Stimulated activated CD8-positive, alpha-beta memory T cell treated with anti-CD3 and anti-CD28 coated beads, Interleukin-15, amount 100 ng/mL, for 48 hours (primary cell): ENCODE measurements around the gene TOE1.
A peak's percentile ranks its signal among the peaks of the same experiment; 100 is the strongest.

Experiments
- DNase-seq, 2 donors: peaks; one replicate each; pipeline ENCODE4 v3.0.0-alpha.2; 2020; ENCODE audit warnings: low read depth in 2 of 2

TOE1 gene

DNA sequence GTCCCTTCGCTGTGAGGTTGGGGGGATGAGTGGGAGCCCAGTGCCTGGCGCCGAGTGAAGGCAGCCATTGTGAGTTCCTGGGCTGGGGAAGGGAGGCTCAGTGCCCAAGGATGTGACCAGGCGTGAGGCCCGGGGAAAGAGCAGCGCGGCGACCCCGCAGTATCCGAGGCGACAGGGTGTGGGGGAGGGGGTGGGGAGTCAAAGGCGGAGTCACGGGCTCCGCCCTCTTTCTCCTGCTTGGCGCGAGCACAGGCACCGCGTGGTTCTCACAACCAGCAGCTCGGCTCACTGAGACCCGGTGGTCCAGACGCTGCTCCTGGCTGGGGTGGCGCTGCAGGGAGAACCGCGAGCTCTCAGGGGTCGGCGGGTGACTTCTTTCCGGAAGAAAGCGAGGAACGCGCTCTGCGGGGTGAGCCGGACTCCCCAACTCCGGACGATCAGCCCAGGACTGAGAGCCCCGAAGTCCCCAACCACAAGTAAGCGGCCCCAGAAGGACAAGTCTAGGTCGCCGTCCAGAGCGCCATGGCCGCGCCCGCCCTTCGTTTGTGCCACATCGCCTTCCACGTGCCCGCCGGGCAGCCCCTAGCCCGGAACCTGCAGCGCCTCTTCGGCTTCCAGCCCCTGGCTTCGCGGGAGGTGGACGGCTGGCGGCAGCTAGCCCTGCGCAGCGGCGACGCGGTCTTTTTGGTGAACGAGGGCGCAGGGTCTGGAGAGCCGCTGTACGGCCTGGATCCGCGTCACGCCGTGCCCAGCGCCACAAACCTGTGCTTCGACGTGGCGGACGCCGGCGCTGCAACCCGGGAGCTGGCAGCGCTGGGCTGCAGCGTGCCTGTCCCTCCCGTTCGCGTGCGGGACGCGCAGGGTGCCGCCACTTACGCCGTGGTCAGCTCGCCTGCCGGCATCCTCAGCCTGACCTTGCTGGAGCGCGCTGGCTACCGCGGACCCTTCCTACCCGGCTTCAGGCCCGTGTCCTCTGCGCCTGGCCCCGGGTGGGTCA, 13.0 kb upstream of the TOE1 start, which contains the start of gene HPDL:
HPDL (plus strand) TSS at position 269 of the 997 bp plus-strand sequence; CDS start at position 523, 254 bp downstream.
- DNase-seq: peak; percentile 75 to 76

DNA sequence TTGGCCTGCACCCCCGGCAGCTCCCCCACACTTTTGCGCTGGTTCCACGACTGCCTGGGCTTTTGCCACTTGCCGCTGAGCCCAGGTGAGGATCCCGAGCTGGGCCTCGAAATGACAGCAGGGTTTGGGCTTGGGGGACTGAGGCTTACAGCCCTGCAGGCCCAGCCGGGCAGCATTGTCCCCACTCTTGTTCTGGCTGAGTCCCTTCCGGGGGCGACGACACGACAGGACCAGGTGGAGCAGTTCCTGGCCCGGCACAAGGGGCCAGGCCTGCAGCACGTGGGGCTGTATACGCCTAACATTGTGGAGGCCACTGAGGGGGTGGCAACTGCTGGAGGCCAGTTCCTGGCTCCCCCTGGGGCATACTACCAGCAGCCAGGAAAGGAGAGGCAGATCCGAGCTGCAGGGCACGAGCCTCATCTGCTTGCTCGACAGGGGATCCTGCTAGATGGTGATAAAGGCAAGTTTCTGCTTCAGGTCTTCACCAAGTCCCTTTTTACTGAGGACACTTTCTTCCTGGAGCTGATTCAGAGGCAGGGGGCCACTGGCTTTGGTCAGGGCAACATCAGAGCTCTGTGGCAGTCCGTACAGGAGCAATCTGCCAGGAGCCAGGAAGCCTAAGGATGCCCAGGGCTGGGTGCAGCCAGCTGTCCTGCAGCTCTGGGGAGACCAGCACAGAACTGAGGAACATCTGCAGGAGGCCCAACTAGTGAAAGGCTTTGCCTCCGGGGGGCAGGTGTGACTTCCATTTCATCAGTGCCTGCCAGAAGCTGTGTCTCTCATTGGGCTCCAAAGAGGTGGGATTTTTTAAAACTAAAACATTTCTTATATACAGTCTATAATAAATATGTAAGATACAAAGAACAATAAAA, 12.1 kb upstream of the TOE1 start:
- DNase-seq: no peak

DNA sequence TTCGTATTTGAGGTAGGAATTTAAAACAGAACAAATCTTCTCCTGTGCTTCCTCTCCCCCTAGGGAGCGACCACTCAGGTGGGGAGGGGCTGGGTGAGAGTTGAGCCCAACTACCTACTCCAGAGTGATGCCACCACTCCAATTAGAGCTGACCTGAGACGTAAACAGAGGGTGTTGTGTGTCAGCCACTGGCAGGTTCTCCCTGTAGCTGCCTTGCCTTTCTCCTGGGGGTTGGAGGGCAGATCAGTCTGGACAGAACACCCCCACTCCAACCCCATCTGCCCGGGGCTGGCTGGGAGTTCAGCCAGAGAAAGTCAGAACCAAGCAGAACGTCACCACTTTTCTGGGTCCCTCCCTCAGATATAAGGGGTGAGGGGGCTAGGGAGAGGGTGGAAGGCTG, 11.3 kb upstream of the TOE1 start:
- DNase-seq: no peak

DNA sequence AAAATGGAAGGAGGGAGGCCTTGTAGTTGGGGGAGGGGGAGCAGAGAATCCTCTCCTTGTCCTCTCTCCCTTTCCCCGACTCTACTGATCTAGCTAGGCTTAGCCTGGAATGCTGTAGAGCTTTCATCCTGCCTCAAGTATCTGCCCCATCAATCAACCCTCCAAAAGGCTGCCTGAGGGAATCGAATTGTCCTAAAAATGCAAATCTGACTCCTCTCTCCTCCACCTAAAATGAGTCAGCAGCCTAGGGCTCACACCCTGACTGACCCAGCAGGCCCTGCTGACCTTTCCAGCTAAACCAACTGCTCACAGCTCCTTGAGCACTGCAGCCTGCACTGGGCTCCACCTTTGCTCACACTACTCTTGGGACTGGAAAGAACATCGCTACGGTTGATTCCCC, 10.5 kb upstream of the TOE1 start:
- no peak for DNase-seq

DNA sequence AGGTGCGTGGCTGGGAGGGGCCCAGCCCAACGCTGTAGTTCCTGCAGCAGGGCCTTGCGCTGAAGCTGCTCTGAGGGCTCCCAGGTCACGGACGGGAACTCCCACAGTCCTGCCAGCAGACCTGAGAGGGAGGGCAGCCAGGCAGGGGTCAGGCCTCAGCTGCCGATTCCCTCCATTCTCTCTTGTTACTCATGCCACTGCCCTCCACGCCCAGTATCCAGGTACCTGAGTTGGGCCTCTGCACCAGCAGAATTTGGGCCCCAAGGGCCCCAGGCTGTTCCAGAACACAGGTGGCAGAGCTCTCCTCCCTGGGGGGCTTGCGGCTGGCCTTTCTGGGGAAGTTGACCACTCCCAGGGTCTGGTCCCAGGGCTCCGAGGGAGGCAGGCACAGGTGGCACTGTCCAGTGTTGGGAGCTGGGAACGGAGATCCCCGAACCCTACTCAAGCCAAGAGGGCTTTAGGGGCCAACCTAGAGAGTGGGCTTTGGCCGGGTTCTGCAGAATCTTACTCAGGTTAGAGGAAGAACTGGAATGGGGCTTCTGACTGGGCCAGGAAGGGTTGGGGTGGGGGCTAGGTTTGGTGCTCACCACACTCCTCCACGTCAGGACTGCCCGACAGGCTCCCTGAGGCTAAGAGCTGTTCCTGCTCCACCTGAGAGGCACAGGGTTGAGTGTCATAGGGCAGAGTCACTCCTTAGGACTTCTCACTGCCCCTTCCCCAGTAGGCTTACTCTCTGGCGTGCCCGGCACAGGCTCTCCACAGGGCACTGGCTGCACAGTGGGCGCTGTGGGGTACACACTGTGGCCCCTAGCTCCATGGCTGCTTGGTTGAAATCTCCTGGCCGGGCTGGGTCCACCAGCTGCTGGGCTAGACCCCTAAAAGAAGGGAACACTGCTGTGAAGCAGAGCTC, 8.3 kb upstream of the TOE1 start:
- DNase-seq: no peak

DNA sequence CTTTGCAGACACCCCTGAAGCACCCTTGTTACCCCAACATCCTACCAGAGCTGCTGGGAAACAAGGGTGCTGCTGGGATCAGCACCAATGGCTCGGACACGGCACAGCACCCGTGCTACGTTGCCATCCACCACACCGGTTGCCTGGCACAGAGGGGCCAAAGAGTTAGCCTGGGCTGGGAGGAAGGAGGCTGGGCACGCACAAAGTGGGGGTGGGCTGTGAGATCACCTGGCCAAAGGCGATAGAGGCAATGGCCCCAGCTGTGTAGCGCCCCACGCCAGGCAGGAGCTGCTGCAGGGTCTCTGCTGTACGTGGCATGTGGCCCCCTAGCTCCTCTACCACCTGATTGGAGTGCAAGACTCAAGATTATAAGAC, 7.6 kb upstream of the TOE1 start:
- no peak for DNase-seq

DNA sequence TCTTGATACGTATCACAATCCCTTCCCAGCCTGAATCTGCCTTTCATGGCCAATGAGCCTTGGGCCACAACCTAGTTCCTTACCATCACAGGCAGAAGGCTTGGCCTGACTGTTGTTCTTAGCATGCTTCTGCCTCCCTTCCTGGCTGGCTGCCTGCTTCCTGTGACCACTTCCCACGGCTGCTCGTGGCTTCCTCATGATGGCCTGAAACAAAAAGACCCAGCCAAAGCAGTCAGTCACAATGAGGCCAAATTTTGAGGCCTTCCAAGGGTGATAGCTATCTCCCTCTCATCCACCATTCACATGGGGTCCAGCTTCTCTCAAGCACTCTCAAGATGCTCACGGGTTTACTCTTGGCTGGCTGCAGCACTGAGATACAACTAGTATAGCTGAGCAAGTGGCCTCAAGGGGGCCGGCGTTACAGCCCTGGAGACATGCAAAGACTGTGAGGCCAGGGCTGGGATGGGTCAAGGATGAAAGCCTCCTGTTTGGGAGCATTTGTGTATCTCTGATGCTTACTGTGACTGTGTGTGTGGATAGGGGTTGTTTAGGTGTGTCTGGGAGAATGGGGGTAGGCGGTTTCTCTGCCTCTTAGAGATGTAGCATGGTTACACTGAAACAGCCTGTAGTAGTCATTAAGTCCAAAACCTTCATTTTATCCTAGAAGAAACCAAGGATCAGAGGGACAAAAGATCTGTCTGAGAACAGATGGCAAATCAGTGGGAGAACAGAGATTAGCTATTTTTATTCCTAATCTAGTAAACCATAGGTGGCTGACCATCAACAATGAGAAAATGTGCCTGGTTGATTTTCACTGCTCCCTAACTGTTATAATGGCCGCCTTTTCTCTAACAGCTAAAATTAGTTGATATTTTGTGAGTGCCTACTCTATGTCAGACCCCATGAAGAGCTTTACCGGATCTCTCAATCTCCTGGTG, 5.4 kb upstream of the TOE1 start:
- no peak for DNase-seq

DNA sequence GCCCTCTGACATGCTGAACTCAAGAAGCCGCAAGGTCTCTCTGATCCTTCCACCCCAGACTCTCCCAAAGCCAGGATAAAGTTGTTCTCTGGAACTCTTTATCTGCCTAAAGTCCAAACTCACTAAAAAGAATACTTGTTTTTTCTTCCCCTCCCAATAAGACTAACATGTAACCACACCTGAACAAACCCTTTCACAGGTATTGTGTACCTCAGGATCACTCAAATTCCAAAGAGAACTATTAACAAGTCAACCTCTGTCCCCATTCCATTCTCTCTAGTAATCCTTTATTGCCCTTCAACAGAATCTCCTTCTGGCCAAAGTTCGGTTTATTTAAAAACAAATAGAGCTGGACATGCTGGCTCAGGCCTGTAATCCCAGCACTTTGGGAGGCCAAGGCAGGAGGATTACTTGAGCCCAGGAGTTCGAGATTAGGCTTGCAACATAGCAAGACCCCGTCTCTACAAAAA, 4.1 kb upstream of the TOE1 start:
- DNase-seq: no peak

DNA sequence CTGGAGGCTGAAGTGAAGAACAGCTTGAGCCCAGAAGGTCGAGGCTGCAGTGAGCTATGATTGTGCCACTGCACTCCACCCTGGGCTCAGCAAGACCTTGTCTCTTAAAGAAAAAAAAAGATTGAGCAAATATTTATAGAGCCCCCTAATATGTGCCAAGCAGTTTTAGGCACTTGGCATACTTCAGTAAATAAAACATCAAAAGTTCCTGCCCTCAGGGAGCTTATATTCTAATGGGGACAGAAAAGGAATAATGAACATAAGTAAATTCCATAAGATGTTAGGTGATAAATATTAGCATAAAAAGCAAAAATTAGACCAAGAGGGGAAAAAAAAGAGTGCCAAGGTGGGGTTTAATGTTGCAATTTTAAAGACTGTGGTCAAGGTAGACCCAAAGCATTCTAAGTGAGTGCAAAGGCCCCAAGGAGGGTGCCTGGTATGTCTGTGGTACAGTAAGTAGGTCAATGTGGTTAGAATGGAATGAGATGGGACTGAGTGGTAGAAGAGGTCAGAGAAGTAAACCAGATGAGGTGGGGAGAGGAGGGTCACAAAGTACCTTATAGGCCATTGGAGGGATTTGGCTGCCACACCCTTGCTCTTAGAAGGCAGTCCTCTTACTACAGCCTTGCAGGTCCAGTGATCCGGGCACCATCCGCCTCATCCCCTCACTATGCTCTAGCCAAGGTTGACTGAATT, 2.2 kb upstream of the TOE1 start:
- DNase-seq: no peak

DNA sequence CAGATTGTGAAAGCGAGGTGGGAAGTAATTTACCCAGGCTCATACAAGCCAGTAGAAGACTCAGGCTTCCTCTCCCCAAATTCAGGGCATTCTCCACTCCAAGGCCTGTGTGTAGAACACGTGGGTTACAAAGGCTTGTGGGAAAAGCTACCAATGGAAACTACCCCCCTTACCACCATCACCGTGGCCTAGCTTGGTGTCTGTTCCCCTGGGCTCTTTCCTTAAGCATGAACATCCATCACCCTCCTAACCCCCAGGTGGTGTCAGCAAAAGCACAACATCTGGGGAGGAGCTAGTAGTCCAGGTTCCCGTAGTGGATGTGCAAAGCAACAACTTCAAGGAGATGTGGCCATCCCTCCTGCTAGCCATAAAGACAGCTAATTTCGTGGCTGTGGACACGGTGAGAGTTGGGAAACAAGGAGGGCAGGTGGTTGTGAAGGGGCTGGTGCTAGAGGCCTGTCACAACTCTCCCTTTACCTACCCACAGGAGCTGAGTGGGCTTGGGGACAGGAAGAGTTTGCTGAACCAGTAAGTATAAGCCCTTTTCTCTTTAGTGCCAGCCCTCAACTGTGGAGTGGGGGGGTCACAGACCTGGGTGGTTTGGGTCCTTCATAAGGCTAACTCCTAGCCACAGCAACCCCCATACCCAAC, 971 bp downstream of the TOE1 start:
- no peak for DNase-seq

DNA sequence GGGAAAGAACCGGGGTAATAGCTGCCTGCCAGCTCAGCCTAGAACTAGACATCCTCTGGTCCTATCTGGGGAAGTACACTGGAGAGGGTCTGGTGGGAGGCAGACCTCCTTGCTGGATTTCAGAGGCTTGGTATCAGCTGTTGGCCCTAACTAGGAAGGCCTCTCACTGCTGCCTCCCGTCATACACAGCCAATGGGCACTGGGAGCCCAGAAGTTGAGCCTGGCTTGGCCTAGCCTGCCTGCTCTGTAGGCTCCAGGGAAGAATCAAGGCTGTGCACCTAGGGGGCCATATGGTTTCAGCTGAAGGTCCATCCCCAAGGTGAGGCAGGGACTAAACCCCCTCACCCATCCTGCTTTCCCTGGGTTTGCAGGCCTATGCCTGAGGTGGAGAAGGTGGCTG, 4.5 kb downstream of the TOE1 start:
- no peak for DNase-seq

DNA sequence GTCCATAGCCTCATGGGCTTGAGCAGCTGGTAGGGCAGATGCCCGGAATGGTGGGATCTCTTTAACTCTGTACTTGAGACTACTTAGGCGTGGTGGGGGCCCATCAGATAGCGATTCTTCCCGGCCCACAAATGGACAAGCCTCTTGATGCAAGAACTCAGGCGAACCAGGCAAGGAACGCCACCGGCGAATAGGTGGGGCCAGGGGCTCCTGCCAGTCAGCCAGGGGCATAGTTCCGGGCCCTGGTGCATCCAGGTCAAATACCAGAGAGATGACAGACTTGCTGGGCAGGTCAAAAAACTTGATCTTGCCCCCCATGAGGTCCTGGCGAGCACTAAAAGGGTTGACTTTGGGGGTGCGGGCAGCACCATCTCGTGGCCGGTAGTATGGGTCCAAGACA, 5.0 kb downstream of the TOE1 start:
- no peak for DNase-seq

DNA sequence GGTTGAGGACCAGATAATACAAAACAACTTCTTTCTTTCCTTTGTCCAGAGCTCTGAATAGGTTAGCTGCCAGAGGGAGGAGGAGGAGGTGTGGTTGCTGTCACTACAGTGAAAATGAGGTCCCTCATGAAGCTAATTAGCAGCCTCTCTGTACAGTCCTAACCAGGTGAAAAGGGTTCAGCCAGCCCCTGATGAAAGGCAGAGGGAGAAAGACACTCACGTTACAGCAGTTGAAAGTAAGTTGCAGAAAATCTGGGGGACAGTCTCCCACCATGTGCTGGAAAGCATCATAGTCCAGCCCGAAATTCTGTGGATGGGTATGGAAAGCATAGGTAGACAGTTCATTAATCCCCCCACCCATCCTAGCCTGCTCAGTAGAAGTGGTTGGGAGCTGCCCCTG, 6.5 kb downstream of the TOE1 start:
- no peak for DNase-seq

DNA sequence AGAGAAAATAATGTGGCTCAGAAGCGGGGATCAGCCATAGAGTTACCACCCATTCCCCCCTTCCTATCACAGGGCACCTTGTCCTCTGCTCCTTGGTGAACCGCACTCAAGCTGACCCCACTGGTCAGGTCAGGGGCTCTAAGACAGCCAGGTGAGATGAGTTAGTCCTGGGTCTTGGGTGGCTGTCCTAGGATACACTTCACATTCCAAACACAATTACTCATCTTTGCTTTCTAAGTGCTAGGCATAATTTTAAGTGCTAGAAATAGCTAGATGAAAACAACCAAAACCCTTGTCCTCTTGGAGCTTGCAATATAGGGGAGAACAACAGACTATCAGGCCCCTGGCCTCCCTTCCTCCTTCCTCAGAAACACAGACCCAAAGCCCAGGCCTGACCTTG, 8.1 kb downstream of the TOE1 start:
- no peak for DNase-seq

DNA sequence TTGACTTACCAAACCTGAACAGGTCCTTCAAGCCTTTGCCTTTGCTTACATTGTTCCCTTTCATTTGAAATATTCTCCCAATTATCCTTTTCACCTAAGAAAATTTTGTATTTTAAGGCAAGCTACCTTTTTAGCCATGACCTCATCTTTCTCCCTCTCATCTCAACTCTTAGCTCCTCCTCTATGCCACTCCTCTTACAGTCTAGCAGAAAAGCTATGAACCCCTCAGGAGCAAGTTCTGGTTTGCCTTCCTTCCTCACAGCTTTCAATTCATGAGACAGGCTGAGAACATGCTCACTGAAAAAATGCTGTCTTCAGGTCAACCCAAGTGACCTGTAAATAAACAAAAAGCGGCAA, 8.6 kb downstream of the TOE1 start:
- DNase-seq: no peak

DNA sequence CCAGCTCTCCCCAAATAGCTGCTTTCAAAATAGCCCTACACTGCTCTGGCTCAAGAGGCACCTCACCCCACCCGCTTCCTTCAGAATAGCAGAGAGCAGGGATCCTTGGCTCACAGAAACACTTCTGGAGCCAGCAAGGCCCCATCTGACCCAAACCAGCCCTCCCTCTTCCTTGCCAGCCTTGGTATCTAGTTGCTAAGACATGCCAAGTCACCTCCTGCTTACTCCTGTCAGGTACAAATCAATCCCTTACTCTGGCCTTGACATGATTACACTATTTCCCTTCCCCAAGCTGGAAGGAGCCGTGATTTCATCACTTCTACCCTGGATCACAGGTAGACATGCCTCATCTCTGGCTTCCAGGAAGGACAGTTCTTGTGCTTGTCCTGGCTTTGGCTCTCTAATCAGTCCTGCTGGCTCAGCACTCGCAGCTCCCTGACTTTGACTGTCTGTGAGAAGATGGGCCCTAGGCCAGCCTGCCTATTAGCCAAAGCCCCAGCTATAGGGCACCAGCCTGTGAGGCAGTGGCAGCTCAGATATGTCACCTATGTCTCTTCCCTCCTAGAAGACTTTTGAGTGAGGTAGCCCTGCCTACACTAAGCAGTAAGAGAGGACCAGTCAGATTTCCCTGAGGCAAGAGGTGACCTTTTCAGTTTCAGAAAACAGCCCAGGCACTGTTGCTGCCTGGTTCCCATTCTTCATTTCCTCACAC, 9.2 kb downstream of the TOE1 start:
- DNase-seq: no peak

DNA sequence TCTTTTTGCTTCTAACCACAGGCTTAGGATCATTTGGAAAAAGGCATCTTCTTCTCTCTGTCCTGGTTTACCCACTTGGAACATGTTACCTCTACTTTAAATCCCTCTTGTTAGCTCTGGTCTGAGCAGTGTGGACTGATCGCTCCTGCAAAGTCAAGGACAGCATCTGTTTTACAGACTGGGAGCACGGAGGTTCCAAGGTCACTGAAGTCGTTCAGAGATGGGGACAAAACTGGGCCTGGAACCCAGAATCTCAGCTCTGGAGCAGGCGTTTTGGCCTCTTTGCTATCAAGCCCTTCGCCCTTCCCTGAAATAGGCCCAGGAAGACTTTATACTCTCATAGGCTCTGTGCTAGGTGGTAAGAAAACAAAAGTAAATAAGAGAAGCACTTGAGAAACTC, 11.5 kb downstream of the TOE1 start:
- no peak for DNase-seq

DNA sequence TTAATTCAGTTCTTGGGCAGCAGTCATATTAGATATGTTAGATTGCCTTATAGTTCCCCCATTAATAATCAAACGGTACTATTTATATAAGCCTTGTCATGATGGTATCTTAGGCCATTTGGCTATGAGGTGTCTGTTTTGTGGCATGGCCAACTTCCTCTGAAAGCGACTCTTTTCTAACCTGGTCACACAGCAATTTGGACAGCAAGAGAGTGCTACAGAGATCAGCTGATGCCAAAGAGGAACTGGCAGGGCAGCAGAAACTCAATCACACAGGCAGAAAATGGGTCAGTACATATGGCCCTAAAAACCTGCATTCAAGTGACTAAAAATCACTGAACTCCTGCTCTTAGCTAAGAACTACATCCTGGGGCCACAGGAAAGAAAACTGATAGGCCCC, 13.7 kb downstream of the TOE1 start:
- no peak for DNase-seq

DNA sequence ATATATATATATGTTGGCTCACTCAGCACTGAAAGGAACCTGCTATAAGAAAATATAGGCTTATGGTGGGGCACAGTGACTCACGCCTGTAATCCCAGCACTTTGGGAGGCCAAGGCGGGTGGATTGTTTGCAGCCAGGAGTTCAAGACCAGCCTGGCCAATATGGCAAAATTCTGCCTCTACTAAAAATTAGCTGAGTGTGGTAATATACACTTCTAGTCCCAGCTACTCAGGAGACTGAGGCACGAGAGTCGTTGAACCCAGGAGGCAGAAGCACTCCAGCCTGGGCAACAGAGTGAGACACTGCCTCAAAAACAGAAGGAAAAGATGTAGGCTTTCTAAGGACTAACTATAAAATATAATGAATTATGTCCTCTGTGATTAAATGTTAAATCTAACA, 14.9 kb downstream of the TOE1 start:
- no peak for DNase-seq
